CD4-positive, alpha-beta T cell treated with Interleukin-2 at 100 ng/mL for 4 hours (primary cell): Measurements from ENCODE around the gene GDF7.

ENCODE experiments used
- DNase-seq: peaks from one replicate; pipeline ENCODE4 v3.0.0-alpha.2; 2020; ENCODE audit warnings: low spot score

Gene GDF7

DNA sequence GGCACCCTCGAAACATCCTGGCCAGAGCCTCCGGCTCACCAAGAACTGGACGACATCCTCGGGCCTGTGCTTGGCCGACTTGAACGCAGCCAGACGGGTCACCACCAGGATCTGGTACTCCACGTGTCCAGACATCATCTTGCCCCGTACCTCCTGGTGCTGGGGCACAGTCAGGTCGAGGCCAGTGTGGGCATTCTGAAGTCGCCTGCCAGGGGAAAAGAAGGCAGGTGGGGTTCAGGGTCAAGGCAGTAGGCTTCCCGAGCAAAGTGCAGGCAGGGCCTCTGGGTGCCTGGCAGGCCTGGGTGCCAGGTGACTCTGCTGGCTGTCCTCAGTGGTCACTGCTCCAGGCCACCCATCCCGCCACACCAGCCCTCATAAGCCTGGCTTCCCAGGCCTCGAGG lies 21.6 kb upstream of the GDF7 start:
- DNase-seq = no peak

DNA sequence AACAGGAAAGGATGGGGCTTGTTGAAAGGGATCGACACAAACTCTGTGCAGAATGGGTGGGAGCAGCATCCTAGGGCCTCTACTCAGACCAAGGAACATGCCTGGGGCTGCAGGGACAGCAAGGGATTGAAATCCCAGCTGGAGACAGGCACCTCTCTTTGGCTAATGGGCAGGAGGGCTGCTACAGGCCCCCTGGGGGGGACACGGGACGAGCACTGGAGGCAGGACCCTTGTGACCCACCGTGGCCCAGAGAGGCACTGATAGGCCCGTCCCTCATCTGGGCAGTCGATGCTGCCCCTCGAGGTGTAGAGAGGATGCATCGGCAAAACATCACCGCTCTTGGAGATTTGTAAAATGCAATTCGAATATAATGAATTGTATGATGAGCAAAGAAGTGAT lies 21.2 kb upstream of the GDF7 start:
- no peak for DNase-seq

DNA sequence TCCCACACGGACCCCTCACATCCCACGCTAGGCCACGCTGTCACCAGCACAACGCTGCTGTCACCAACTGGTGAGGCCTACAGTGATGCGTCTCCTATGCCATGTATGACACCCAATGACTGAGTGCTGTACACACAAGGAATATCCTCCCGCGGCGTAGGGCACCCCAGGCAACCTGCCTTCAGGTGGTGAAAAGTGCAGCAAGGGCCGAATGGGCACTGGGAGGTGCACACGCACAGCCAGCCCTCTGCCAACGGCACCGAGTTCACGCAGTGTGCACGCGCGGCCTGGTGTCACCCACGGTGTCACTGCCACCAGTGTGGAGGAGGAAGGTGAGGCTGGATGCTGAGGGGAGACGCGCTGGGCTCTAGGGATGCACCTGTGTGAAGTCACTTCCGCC lies 20.5 kb upstream of the GDF7 start:
- no peak for DNase-seq

GRCh38 chr2:20647211-20647610 lies 19.7 kb upstream of the GDF7 start:
- no peak for DNase-seq

GRCh38 chr2:20647738-20648137 lies 19.2 kb upstream of the GDF7 start:
- no peak for DNase-seq

DNA sequence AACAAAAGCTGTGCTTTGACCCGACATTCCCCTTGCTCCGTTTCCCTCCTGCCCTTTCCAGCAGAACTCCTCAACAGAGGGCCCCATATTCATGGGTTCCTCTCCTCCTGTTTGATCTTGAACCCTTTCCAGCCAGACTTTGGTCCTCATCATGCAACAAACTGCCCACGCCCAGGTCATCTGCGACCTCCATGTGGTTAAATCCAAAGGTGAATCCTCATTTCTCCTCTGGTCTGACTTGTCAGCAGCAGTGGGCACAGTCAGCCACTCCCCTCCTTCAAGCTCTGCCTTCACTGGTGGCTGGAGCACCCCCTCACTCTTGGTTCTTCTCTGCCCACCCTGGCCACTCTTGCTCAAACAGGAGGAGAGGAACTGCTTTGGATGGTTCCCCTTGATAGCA lies 18.7 kb upstream of the GDF7 start:
- no peak for DNase-seq

DNA sequence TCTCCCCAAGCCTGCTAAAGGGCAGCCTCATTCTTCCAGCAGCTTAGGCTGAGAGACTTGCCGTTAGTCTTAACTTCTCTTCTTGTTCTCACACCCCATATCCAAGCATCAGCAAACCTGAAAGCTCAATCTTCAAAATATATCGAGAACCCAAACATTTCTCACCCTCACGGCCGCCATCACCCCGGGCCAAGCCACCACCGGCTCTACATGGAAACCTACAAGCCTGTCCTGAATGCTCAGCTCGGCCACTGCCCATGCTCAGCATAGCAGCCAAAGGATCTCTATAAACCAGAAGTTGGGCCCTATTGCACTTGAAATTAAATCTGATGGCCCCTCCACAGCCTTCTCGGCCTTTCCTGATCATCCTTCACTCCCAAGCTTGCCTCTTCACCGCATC lies 18.1 kb upstream of the GDF7 start:
- no peak for DNase-seq

- DNase-seq = no peak
These were observed 17.4 kb upstream of the GDF7 start for GRCh38 chr2:20649576-20649975.

GRCh38 chr2:20649976-20650375 lies 17.0 kb upstream of the GDF7 start:
- DNase-seq = no peak

DNA sequence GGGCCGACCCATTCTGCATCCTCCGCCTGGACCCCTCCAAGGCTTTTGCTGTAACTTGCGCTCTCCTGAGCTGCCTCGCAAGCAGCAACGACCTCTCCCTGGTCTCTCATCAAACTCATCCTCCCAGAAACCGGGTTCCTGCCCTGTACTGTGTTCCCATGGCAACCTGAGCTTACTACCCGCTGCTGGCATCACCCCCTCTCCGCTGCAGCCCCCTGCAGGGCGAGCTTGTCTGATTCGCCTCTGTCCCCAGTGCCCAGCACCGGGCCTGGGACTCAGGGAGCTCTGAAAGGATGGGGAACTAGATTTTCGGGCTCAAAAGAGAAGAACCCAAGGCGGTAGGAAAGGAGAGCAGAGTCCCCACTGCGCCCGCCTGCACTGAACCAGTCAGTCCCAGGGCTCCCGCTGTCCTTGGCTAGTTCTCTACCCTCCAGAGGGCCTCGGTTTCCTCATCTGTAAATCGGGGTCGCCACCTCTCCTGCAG lies 16.5 kb upstream of the GDF7 start:
- peak; percentile 39 for DNase-seq

DNA sequence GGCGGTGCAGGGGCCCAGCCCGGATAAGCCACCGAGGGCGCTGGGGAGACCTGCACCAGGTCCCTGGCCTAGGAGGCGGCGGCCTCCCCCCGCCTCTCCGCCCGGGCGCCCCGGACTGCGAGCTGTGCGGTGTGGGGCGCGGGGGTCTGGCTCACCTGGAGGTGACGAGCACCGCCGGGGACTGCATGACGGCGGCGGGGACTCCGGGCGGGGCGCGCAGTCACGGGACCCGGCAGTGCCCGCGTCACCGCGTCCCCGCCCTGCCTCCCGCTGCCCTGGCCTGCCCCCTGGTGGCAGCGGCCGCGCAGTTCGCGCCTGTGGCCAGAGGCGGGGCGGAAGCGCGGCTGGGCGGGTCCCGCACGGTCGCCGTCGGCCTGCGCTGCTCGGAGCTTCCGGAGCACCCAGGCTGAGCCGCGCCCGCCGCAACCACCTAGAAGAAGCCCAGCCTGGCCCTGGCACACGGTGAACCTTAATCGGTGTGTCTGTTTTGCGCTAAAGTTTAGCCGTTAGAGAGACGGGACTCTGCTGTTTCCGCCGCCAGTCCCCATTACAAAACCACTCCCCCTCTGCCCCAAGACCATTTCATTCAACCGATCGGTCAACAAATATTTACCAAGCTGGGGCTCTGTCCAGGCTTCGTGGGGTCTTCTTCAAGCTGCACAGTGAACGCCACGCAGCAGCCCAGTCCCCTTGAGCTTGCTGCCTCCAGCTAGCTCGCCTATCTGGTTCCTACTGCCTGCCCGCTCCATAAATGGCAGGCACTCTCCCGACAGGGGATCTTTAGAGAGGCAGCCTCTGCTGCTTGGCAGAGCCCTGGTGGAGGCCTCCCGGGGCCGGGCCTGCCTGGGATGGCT lies 15.8 kb upstream of the GDF7 start, which contains the start of gene HS1BP3:
Gene HS1BP3, minus strand, starts transcription at position 222 of the 854 bp plus-strand sequence. Its CDS starts 35 bp downstream, at position 187.
- DNase-seq = peak; percentile 89

DNA sequence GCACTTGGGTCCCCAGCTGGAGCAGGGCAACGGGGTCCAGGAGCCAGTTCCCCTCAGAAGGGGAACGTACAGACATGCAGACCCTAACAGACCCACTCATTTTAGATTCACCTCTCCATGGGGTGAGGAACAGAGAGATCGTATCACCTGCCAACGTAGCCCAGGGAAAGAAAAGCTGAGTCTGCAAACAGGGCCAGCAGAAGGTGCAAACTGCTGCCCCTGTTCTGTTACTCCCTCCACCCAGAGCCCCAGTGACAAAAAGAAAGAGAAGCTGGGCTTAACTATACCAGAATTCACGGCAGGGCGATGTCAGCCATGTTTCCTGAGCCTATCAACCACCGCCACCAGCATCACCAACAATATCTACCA lies 15.2 kb upstream of the GDF7 start:
- no peak for DNase-seq

GRCh38 chr2:20652141-20652540 lies 14.8 kb upstream of the GDF7 start:
- no peak for DNase-seq

DNA sequence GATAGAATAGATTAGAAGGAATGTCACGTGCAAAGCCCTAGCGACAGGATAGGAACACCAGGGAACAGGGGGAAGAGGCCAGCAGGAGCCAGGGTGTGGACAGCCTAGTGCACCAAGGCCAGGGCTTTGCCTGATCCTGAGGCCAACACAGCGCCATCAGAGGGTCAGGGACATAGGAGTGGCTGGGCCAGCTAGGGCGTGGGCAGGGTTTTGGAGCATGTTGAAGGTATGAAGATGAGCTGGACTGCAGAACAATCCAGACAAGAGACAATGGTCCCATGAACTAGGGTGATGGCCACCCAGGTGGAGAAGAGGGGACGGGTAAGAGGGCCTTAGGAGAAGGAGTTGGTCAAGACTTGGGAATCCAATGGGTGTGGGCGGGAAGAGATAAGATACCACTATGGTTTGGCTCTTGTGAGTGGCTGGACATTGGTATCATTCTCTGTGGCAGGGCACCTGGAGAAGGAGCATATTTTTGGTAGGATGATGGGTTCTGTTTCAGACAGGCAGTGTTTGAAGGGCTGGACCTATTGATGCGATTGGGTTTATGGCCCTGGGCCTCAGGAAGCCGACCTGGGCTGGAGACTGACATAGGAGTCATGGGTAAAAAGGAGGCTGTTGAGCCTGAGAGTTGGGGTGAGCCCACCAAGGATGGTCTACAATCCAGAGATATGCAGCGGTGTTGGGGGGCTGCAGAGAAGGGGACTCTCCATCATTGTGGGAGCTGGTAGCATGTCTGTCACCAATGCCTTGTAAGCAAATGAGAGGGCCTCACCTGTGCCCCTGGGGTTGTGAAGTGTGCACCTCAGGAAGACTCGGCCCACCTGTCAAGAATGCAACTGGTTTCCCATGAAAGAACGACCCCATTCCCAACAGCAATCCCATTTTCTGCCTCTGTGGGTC lies 14.0 kb upstream of the GDF7 start:
- DNase-seq = no peak

GRCh38 chr2:20653695-20654534 lies 13.0 kb upstream of the GDF7 start:
- no peak for DNase-seq

DNA sequence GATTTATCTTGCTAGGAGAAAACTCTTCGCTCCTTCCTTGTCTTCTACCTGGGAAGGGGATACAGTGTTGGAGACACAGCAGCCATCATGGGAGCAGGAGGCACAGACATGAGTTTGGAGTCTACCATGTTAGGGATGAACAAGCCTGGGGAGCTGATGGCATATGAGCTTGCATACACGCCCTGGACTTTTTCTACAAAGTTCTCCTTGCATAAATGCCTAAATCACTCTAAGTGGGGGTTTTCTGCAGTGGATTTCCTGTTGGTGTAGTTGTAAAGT lies 12.5 kb upstream of the GDF7 start:
- DNase-seq = no peak

DNA sequence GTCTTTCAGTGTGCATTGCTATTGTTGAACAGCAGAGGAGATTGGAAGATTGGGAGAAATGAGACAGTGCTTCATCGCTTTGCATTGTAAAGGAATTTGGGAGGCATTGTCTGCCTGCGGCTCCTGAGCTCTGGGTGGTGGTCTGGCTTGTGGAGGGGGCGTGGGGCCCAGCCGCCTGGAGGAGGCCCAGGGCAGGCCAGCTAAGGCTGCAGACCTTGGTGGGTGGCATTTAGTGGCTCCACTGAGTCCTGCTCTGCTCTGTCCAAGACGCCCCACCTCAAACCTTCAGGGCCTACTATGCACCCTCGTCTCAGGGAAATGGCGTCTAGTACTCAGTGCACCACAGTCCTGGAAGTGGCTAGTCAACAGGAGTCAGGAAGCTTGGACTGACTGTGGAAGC lies 10.4 kb upstream of the GDF7 start:
- no peak for DNase-seq

DNA sequence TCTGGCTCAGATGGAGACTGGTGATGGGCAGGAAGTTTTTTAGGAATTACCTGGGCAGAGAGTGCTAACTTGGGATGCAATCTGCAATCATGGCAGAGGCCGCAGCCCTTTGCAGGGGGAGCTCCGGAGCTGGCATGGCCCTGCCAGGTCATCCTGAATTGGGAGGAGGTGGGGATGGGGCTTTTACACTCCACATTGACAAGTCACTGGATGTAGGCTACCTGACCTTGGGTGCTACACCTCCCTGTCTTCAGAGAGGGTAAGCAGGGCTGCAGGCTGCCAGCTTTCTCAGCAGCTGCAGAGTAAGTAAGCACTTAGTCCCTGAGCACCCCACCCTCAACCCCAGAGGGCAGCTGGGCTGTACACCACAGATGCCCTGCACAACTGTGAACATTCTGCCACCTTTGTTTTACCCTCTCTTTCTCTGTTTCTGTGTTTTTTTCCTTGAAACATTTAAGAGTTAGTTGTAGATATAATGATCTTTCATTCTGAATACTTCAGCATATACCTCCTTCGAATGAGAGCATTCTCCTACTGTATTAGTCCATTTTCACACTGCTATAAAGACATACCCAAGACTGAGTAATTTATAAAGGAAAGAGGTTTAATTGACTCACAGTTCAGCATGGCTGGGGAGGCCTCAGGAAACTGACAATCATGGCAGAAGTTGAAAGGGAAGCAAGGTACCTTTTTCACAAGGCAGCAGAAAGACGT lies 9.3 kb upstream of the GDF7 start:
- no peak for DNase-seq

DNA sequence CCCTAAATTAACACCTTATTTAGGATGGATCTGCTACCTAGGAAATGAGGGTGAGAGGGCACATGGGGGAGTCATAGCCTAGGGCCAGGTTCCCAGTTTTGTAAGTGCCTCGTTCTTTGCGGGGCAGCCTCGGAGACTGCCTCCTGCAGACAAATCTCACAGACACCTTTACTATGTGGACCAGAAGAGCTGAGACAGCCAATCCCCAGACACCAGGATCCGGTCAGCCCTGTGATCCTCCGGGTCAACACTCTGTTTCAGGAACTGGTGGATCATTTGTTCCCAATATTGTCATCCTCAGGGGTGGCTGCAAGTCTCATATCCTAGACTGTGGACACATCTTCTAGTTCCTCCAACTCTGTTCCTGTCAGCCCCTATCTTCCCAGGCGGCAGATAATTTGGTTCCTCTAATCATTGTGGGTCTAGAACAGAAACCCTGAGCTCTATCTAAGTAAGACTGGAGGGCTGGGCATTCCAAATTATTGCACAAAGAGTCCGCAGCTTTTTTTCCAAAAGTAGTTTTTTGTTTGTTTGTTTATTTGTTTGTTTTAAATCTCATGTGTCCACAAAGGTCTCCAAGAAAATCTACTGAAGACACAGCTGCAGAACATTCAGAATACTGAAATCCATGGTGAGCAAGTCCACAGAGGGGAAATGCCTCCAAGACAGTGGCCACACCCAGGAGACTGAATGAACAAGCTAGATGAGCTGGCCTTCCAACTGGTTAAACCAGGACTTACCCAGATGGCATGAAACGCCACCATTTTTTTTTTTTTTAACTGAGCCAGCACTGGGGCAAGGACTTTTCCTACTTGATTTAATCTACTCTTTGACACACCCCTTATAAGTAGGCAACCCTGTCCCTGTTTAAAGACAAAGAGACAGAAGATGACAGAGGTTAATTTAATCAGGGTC lies 6.2 kb upstream of the GDF7 start:
- DNase-seq = no peak
